Natural killer cell (primary cell): ENCODE measurements around the gene MRPL33. TPM values are rescaled to one million over a fixed set of nuclear protein-coding genes. Genes with fewer than 3 reads are reported as not detected.

Experiments used
- ATAC-seq, 3 donors: fragments of 150-1000 bp in 2 of 3; fragments of 200-7000 bp in 1 of 3; cut with Tn5 transposase; 1 replicate in 1 of 3; 2 replicates in 2 of 3; pipeline ENCODE4 v1.10.0; 2021; ENCODE audit warnings: mild to moderate bottlenecking in 2 of 3, moderate library complexity in 2 of 3
- DNase-seq, 2 donors: peaks; one replicate each; pipeline versions ENCODE4 v3.0.0 to v3.0.0-alpha.2; 2013 to 2021; ENCODE audit warnings: mixed read lengths in 1 of 2
- H3K27ac ChIP-seq: one replicate; pipeline ENCODE4 v1.5.1; 2013; ENCODE audit warnings: mild to moderate bottlenecking, low read length
- H3K27me3 ChIP-seq: one replicate; pipeline ENCODE4 v1.6.1; 2013; ENCODE audit warnings: low read length; ENCODE audit not compliant: control insufficient read depth, insufficient read depth
- H3K36me3 ChIP-seq: one replicate; pipeline ENCODE4 v1.6.1; 2013; ENCODE audit warnings: low read length; ENCODE audit not compliant: control insufficient read depth, insufficient read depth
- H3K4me1 ChIP-seq: one replicate; pipeline ENCODE4 v1.6.1; 2013; ENCODE audit warnings: low read length; ENCODE audit not compliant: control insufficient read depth, insufficient read depth
- H3K4me3 ChIP-seq: one replicate; pipeline ENCODE4 v1.5.1; 2013; ENCODE audit warnings: low read length
- H3K9me3 ChIP-seq: one replicate; pipeline ENCODE4 v1.6.1; 2013; ENCODE audit warnings: low read length; ENCODE audit not compliant: control insufficient read depth, insufficient read depth
- H3K27ac Mint-ChIP-seq, 2 donors: one replicate each; pipeline ENCODE4 v1.8.0; 2022; ENCODE audit warnings: mild to moderate bottlenecking in 2 of 2, mixed read lengths in 2 of 2, moderate library complexity in 1 of 2
- H3K27me3 Mint-ChIP-seq, 2 donors: one replicate each; pipeline ENCODE4 v1.8.0; 2022; ENCODE audit warnings: low read depth in 2 of 2, mixed read lengths in 2 of 2
- H3K36me3 Mint-ChIP-seq: one replicate; pipeline ENCODE4 v1.8.0; 2022; ENCODE audit warnings: mixed read lengths
- H3K4me1 Mint-ChIP-seq, 2 donors: one replicate each; pipeline ENCODE4 v1.8.0; 2022; ENCODE audit warnings: mixed read lengths in 2 of 2
- H3K4me3 Mint-ChIP-seq: one replicate; pipeline ENCODE4 v1.8.0; 2022; ENCODE audit warnings: mild to moderate bottlenecking, moderate library complexity, mixed read lengths
- H3K9me3 Mint-ChIP-seq, 2 donors: one replicate each; pipeline ENCODE4 v1.8.0; 2022; ENCODE audit warnings: mixed read lengths in 2 of 2
- WGBS: methylation state at CpG from one replicate; pipeline ENCODE4 v1.1.7; 2013; ENCODE audit warnings: missing lambda C conversion rate; ENCODE audit not compliant: insufficient coverage; 5-methylcytosine and 5-hydroxymethylcytosine counted together
- intact Hi-C: fragments of 100-400 bp; cut with micrococcal nuclease; formaldehyde crosslinking; loops from one replicate; pipeline ENCODE4 v1.14.2; 2022
- total RNA-seq, 4 donors: library from RNA; stranded (reverse); fragments of 120-200 nt in 1 of 4; gene quantifications; one replicate each; pipeline versions ENCODE4 v1.2.3 to v1.2.4, GENCODE V29; 2013 to 2022
- TF ChIP-seq, protein P1 (sequence below): fragments of 200-600 bp; IDR thresholded peaks from one replicate; pipeline ENCODE4 v1.8.0; 2022; ENCODE audit warnings: antibody characterized with exemption

Gene MRPL33
- total RNA-seq, 3 donors from 2014 or later (not counting 1 experiment from before 2014, with no cell fraction given) = 21.5 to 28.5 (median 27.3) TPM

DNA sequence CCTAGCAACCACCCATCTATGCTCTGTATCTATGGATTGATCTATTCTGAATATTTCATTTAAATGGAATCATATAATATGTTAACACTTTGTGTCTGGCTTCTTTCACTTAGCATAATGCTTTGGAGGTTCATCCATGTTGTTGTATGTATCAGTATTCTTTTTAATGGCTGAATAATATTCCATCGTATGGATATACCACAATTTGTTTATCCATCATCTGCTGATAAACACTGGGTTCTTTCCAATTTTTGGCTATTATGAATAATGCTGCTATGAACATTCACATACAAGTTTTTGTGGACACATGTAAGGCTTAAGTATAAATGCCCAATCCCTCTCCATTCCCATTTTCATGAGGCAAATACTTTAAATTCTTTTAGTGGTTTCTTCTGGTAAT lies 52.9 kb downstream of the MRPL33 start:
- no peaks in the 10 kb centered on the region for H3K4me1 ChIP-seq
- no peaks in the 10 kb centered on the region for H3K27me3 ChIP-seq
- H3K9me3 Mint-ChIP-seq = peaks cover 0 to 3% of the 10 kb centered on the region in 2 donors
- intact Hi-C loops = no loop called here
- H3K4me3 ChIP-seq = no peak overlapping the region
- no CpG with 5 or more reads among the region's 1 CpG for WGBS
- DNase-seq (no peak), ATAC-seq (no peak)
- no peak overlapping the region for H3K27ac ChIP-seq
- no peak overlapping the region for H3K4me3 Mint-ChIP-seq
- no peak overlapping the region for H3K27ac Mint-ChIP-seq
- no peaks in the 10 kb centered on the region for H3K36me3 ChIP-seq
- H3K27me3 Mint-ChIP-seq = no peaks in the 10 kb centered on the region
- TF ChIP-seq, protein P1, sequence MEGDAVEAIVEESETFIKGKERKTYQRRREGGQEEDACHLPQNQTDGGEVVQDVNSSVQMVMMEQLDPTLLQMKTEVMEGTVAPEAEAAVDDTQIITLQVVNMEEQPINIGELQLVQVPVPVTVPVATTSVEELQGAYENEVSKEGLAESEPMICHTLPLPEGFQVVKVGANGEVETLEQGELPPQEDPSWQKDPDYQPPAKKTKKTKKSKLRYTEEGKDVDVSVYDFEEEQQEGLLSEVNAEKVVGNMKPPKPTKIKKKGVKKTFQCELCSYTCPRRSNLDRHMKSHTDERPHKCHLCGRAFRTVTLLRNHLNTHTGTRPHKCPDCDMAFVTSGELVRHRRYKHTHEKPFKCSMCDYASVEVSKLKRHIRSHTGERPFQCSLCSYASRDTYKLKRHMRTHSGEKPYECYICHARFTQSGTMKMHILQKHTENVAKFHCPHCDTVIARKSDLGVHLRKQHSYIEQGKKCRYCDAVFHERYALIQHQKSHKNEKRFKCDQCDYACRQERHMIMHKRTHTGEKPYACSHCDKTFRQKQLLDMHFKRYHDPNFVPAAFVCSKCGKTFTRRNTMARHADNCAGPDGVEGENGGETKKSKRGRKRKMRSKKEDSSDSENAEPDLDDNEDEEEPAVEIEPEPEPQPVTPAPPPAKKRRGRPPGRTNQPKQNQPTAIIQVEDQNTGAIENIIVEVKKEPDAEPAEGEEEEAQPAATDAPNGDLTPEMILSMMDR = no peak
- H3K36me3 Mint-ChIP-seq = peaks cover 7% of the 10 kb centered on the region
- peaks cover 2% of the 10 kb centered on the region for H3K9me3 ChIP-seq
- H3K4me1 Mint-ChIP-seq = no peaks in the 10 kb centered on the region

DNA sequence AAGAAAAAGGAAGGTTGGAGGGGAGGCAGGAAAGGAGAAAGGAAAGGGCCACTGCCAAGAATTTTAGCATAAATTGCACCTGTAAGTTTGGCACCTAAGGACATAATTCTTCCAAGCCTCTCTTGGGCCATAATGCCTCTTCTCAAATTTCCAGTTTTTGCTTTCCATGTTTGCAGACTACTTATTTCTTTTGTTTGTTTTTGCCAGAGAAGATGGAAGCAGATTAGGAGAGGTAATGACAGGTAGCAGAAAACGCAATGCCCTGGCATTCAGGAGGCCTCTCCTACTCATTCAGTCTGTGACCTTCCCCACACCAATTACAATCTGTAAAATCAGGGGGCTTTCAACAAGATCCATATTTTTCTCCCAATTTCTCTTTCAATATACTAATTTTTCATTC lies 56.8 kb downstream of the MRPL33 start:
- H3K27me3 Mint-ChIP-seq = peaks cover 0 to 3% of the 10 kb centered on the region in 2 donors
- H3K36me3 Mint-ChIP-seq = peaks cover 7% of the 10 kb centered on the region
- whole genome bisulfite sequencing = 100% methylated on average over 1 of the region's 1 CpG
- no peak overlapping the region for H3K27ac ChIP-seq
- H3K9me3 ChIP-seq = peaks cover 2% of the 10 kb centered on the region
- no peak overlapping the region for H3K4me3 Mint-ChIP-seq
- H3K27me3 ChIP-seq = no peaks in the 10 kb centered on the region
- peaks cover 0 to 3% of the 10 kb centered on the region in 2 donors for H3K9me3 Mint-ChIP-seq
- DNase-seq = no peak
- no peak overlapping the region for H3K27ac Mint-ChIP-seq
- no peak for ATAC-seq
- H3K4me1 ChIP-seq = no peaks in the 10 kb centered on the region
- H3K4me3 ChIP-seq = no peak overlapping the region
- H3K4me1 Mint-ChIP-seq = no peaks in the 10 kb centered on the region
- intact Hi-C loops = no loop called here
- H3K36me3 ChIP-seq = no peaks in the 10 kb centered on the region
- TF ChIP-seq, protein P1 = no peak

Other genes with a start within 250 kb of the MRPL33 start
- gene ZNF512, start 188.7 kb upstream of the MRPL33 start, total RNA-seq = 10 to 100 TPM; 26.5 to 40.9 (median 30.6) TPM
- under 1 TPM; 0.25 to 0.58 (median 0.42) TPM for gene CCDC121, start 142.7 kb upstream of the MRPL33 start, total RNA-seq
- 10 to 100 TPM; 31.5 to 36.1 (median 34.9) TPM for gene GPN1, start 142.7 kb upstream of the MRPL33 start, total RNA-seq
- 10 to 100 TPM; 52.2 to 53.7 (median 52.8) TPM for gene SUPT7L, start 108.1 kb upstream of the MRPL33 start, total RNA-seq
- gene SLC4A1AP, start 107.8 kb upstream of the MRPL33 start, total RNA-seq = 10 to 100 TPM; 22.0 to 26.0 (median 24.8) TPM
- 10 to 100 TPM; 11.5 to 20.9 (median 12.8) TPM for gene RBKS, start 118.7 kb downstream of the MRPL33 start, total RNA-seq
- 10 to 100 TPM; 54.6 to 66.1 (median 59.5) TPM for gene BABAM2, start 119.0 kb downstream of the MRPL33 start, total RNA-seq